Loucy (cell line): ENCODE results near the gene GDPD3.

Experiments
- H2AFZ ChIP-seq: fragments of 200-600 bp; sonication (generic); 2 replicates; pipeline ENCODE4 v1.6.0; 2016; ENCODE audit warnings: antibody characterized with exemption, mild to moderate bottlenecking, low read length, moderate library complexity
- H3F3A ChIP-seq: fragments of 200-600 bp; 2 replicates; pipeline ENCODE4 v1.6.0; 2016; ENCODE audit warnings: antibody characterized with exemption, low read depth, mild to moderate bottlenecking
- H3K27me3 ChIP-seq: fragments of 200-600 bp; sonication (generic); 2 replicates; pipeline ENCODE4 v1.6.1; 2014; ENCODE audit warnings: low read length, mild to moderate bottlenecking; ENCODE audit not compliant: insufficient read depth, poor library complexity, severe bottlenecking
- H3K36me3 ChIP-seq: fragments of 200-600 bp; sonication (generic); 2 replicates; pipeline ENCODE4 v1.6.1; 2016; ENCODE audit warnings: low read length; ENCODE audit not compliant: insufficient read depth
- H3K4me1 ChIP-seq: fragments of 200-600 bp; sonication (generic); 2 replicates; pipeline ENCODE4 v1.5.1; 2014; ENCODE audit warnings: low read length, mild to moderate bottlenecking; ENCODE audit not compliant: insufficient read depth, poor library complexity, severe bottlenecking
- H3K4me2 ChIP-seq: fragments of 200-600 bp; sonication (generic); 2 replicates; pipeline ENCODE4 v1.6.0; 2014; ENCODE audit warnings: antibody characterized with exemption, low read length, low read depth, mild to moderate bottlenecking; ENCODE audit not compliant: poor library complexity, severe bottlenecking
- H3K4me3 ChIP-seq: fragments of 200-600 bp; sonication (generic); 2 replicates; pipeline ENCODE4 v1.5.1; 2014; ENCODE audit warnings: low read length, mild to moderate bottlenecking, mixed read lengths; ENCODE audit not compliant: poor library complexity, severe bottlenecking
- H3K79me2 ChIP-seq: fragments of 200-600 bp; sonication (generic); 2 replicates; pipeline ENCODE4 v1.6.1; 2014; ENCODE audit warnings: low read length; ENCODE audit not compliant: insufficient read depth
- H3K9ac ChIP-seq: fragments of 200-600 bp; sonication (generic); 2 replicates; pipeline ENCODE4 v1.6.0; 2014; ENCODE audit warnings: mild to moderate bottlenecking, low read depth, low read length, moderate library complexity; ENCODE audit not compliant: poor library complexity, severe bottlenecking
- H3K9me2 ChIP-seq: fragments of 200-600 bp; sonication (generic); replicated peaks from 2 replicates; pipeline ENCODE4 v1.6.1; 2016; ENCODE audit warnings: low read depth, low read length, mixed read lengths
- H3K9me3 ChIP-seq: fragments of 200-600 bp; sonication (generic); 2 replicates; pipeline ENCODE4 v1.6.1; 2014; ENCODE audit warnings: mild to moderate bottlenecking, antibody characterized with exemption, low read length, low read depth; ENCODE audit not compliant: insufficient read depth
- H4K20me1 ChIP-seq: fragments of 200-600 bp; sonication (generic); 2 replicates; pipeline ENCODE4 v1.6.0; 2014; ENCODE audit warnings: antibody characterized with exemption, low read length, mild to moderate bottlenecking; ENCODE audit not compliant: insufficient read depth, poor library complexity, severe bottlenecking
- EZH2phosphoT487 ChIP-seq: fragments of 200-600 bp; IDR thresholded peaks from 2 replicates; pipeline ENCODE4 v1.6.1; 2018; ENCODE audit warnings: antibody characterized with exemption, mild to moderate bottlenecking, moderate library complexity, borderline replicate concordance
- TF ChIP-seq, protein P1 (sequence below): fragments of 200-600 bp; sonication (generic); conservative IDR thresholded peaks from 2 replicates; pipeline ENCODE4 v1.5.1; 2014; ENCODE audit warnings: mild to moderate bottlenecking, antibody characterized with exemption, low read length

The GDPD3 gene

DNA sequence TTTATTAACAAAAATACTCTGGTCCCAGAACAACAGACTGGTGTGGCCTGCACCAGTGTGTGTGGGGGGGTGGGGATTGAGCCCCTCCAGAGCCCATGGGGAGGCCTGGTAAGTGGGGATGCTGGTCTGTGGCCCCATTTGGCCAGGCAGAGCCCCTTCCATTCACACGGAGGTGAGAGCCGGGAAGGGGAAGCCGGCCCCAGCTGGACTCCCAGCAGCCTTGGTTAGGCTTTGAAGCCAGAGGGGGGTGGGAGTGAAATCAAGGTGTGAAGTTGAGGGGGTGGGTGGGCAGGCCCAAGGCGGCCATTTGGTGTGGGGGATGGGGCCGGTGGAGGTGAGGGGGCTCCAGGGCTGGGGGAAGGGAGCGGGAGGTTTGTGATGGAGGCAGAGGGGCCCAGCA is 27.5 kb downstream of the GDPD3 start:
- no peak overlapping the region for H3K9ac ChIP-seq
- no peaks in the 10 kb centered on the region for H3K9me2 ChIP-seq
- no peaks in the 10 kb centered on the region for H4K20me1 ChIP-seq
- no peak overlapping the region for H3K4me2 ChIP-seq
- H3K36me3 ChIP-seq = peaks cover 42% of the 10 kb centered on the region; the same call in 1 of the 2 replicates
- H3K27me3 ChIP-seq = no peaks in the 10 kb centered on the region
- peaks cover 9% of the 10 kb centered on the region; the same call in 1 of the 2 replicates for H3K79me2 ChIP-seq
- H3K9me3 ChIP-seq = no peaks in the 10 kb centered on the region
- no peak overlapping the region for H3K4me3 ChIP-seq
- no peak overlapping the region for H2AFZ ChIP-seq
- H3K4me1 ChIP-seq = peaks cover 11% of the 10 kb centered on the region
- H3F3A ChIP-seq = peaks cover 3% of the 10 kb centered on the region; the same call in 1 of the 2 replicates
- TF ChIP-seq EZH2phosphoT487 = no peak
- TF ChIP-seq, protein P1, sequence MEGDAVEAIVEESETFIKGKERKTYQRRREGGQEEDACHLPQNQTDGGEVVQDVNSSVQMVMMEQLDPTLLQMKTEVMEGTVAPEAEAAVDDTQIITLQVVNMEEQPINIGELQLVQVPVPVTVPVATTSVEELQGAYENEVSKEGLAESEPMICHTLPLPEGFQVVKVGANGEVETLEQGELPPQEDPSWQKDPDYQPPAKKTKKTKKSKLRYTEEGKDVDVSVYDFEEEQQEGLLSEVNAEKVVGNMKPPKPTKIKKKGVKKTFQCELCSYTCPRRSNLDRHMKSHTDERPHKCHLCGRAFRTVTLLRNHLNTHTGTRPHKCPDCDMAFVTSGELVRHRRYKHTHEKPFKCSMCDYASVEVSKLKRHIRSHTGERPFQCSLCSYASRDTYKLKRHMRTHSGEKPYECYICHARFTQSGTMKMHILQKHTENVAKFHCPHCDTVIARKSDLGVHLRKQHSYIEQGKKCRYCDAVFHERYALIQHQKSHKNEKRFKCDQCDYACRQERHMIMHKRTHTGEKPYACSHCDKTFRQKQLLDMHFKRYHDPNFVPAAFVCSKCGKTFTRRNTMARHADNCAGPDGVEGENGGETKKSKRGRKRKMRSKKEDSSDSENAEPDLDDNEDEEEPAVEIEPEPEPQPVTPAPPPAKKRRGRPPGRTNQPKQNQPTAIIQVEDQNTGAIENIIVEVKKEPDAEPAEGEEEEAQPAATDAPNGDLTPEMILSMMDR = no peak

DNA sequence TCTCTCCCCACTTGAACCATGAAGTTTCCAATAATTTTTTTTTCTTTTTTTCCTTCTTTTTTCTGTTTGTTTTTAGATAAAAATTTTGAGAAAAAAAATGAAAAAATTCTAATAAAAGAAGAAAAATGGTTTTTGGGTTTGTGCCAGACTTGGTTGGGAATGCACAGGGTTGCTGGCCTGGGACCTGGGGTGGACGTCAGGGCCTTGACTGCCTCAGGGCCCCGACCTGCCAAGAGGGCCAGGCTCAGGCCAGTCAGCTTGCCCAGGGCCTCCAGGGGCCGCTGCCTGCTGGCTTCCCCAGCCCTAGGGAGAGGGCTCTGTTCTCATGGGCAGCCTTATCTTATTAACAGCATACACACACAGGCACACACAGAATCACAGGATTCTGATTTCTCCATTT is 28.1 kb downstream of the GDPD3 start:
- no peak for TF ChIP-seq EZH2phosphoT487
- TF ChIP-seq, protein P1 = no peak
- Histone ChIP-seq H3F3A (peaks cover 3% of the 10 kb centered on the region; the same call in 1 of the 2 replicates), H3K4me2 (no peak overlapping the region), H4K20me1 (no peaks in the 10 kb centered on the region), H3K36me3 (peaks cover 44% of the 10 kb centered on the region; the same call in 1 of the 2 replicates), H3K9ac (no peak overlapping the region), H2AFZ (no peak overlapping the region), H3K27me3 (no peaks in the 10 kb centered on the region), H3K4me3 (no peak overlapping the region), H3K79me2 (peaks cover 15% of the 10 kb centered on the region; the same call in 1 of the 2 replicates), H3K9me2 (no peaks in the 10 kb centered on the region), H3K9me3 (no peaks in the 10 kb centered on the region), H3K4me1 (peaks cover 5% of the 10 kb centered on the region)

DNA sequence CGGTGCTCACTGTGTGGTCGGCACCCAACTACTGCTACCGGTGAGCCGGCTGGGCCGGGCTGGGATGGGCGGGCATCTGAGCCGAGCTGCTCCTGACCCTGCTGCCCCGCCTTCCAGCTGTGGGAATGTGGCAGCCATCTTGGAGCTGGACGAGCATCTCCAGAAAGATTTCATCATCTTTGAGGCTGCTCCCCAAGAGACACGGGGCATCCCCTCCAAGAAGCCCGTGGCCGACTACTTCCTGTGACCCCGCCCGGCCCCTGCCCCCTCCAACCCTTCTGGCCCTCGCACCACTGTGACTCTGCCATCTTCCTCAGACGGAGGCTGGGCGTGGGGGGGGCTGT is 28.5 kb downstream of the GDPD3 start:
- H3K4me2 ChIP-seq = no peak overlapping the region
- H3K79me2 ChIP-seq = peaks cover 19% of the 10 kb centered on the region; the same call in 1 of the 2 replicates
- peaks cover under 1% of the 10 kb centered on the region for H3K4me1 ChIP-seq
- no peaks in the 10 kb centered on the region for H3K9me2 ChIP-seq
- peaks cover 3% of the 10 kb centered on the region; the same call in 1 of the 2 replicates for H3F3A ChIP-seq
- TF ChIP-seq, protein P1 = no peak
- TF ChIP-seq EZH2phosphoT487 = no peak
- no peaks in the 10 kb centered on the region for H4K20me1 ChIP-seq
- H2AFZ ChIP-seq = no peak overlapping the region
- peaks cover 49% of the 10 kb centered on the region; the same call in 1 of the 2 replicates for H3K36me3 ChIP-seq
- H3K27me3 ChIP-seq = no peaks in the 10 kb centered on the region
- no peak overlapping the region for H3K4me3 ChIP-seq
- H3K9me3 ChIP-seq = no peaks in the 10 kb centered on the region
- H3K9ac ChIP-seq = no peak overlapping the region
